GM19438 (cell line): ENCODE data around the gene DNAJC11.
"Not testable (repeated sequence)": the region's sequence is repeated elsewhere in the genome, so short reads cannot be mapped to it uniquely, and the experiment has no call there.

Experiments
- ATAC-seq: cut with Tn5 transposase; IDR thresholded peaks from one replicate; pipeline ENCODE4 v1.9.1; 2021; ENCODE audit warnings: low read depth; ENCODE audit not compliant: unreplicated experiment

DNAJC11 gene

GRCh38 chr1:6603238-6603914 lies 98.2 kb downstream of the DNAJC11 start:
- peak; percentile 27 for ATAC-seq

GRCh38 chr1:6602669-6603237 lies 98.9 kb downstream of the DNAJC11 start, which contains the start of gene KLHL21:
KLHL21 (minus strand) TSS chr1:6602869; CDS start chr1:6602817, 52 bp downstream.
- peak; percentile 51 for ATAC-seq

- ATAC-seq = peak; percentile 30
These were observed 99.5 kb downstream of the DNAJC11 start for GRCh38 chr1:6601923-6602668.

- peak; percentile 30 for ATAC-seq
These were observed 100.3 kb downstream of the DNAJC11 start for GRCh38 chr1:6601049-6601922.

GRCh38 chr1:6600410-6601048 lies 101.1 kb downstream of the DNAJC11 start:
- ATAC-seq = no peak

GRCh38 chr1:6599991-6600390 lies 101.6 kb downstream of the DNAJC11 start:
- ATAC-seq = not testable (repeated sequence)

GRCh38 chr1:6599141-6599975 lies 102.3 kb downstream of the DNAJC11 start:
- ATAC-seq = no peak

GRCh38 chr1:6597777-6598131 lies 103.9 kb downstream of the DNAJC11 start:
- ATAC-seq = no peak

GRCh38 chr1:6596886-6597776 lies 104.5 kb downstream of the DNAJC11 start:
- ATAC-seq = no peak

- ATAC-seq = no peak
These were observed 105.3 kb downstream of the DNAJC11 start for GRCh38 chr1:6596351-6596750.

GRCh38 chr1:6594977-6595740 lies 106.5 kb downstream of the DNAJC11 start:
- ATAC-seq = no peak

- ATAC-seq = no peak
These were observed 107.8 kb downstream of the DNAJC11 start for GRCh38 chr1:6593810-6594209.

- ATAC-seq = no peak
These were observed 108.6 kb downstream of the DNAJC11 start for GRCh38 chr1:6592865-6593593.

- ATAC-seq = no peak
These were observed 109.2 kb downstream of the DNAJC11 start for GRCh38 chr1:6592441-6592840.

- ATAC-seq = no peak
These were observed 110.0 kb downstream of the DNAJC11 start for GRCh38 chr1:6591644-6592043.

- no peak for ATAC-seq
These were observed 110.4 kb downstream of the DNAJC11 start for GRCh38 chr1:6591222-6591621.

- no peak for ATAC-seq
These were observed 111.6 kb downstream of the DNAJC11 start for GRCh38 chr1:6590046-6590445.
